Smooth muscle cell (in vitro differentiated cells): Measurements from ENCODE around the gene SPP2. TPM values are rescaled to one million over a fixed set of nuclear protein-coding genes. Genes with fewer than 3 reads are reported as not detected.

Experiments used
- DNase-seq: peaks from one replicate; lab custom pipeline; 2025; ENCODE audit not compliant: unreplicated experiment; lab: John Stamatoyannopoulos, UW
- H2AFZ ChIP-seq: fragments of 200-600 bp; sonication (generic); 2 replicates; pipeline ENCODE4 v1.6.0; 2016; ENCODE audit warnings: antibody characterized with exemption, low read depth, mild to moderate bottlenecking
- H3F3A ChIP-seq: fragments of 200-600 bp; sonication (generic); 2 replicates; pipeline ENCODE4 v1.6.0; 2017; ENCODE audit warnings: antibody characterized with exemption, low read depth
- H3K27ac ChIP-seq: fragments of 200-600 bp; sonication (generic); 2 replicates; pipeline ENCODE4 v1.5.1; 2016; ENCODE audit warnings: low read depth, mild to moderate bottlenecking
- H3K27me3 ChIP-seq: fragments of 200-600 bp; sonication (generic); 2 replicates; pipeline ENCODE4 v1.6.1; 2016; ENCODE audit warnings: low read depth, mild to moderate bottlenecking
- H3K36me3 ChIP-seq: fragments of 200-600 bp; sonication (generic); 2 replicates; pipeline ENCODE4 v1.5.1; 2016; ENCODE audit warnings: low read depth
- H3K4me1 ChIP-seq: fragments of 200-600 bp; sonication (generic); 2 replicates; pipeline ENCODE4 v1.5.1; 2016; ENCODE audit warnings: low read depth
- H3K4me2 ChIP-seq: fragments of 200-600 bp; sonication (generic); 2 replicates; pipeline ENCODE4 v1.6.0; 2016; ENCODE audit warnings: mild to moderate bottlenecking
- H3K4me3 ChIP-seq: fragments of 200-600 bp; sonication (generic); 2 replicates; pipeline ENCODE4 v1.5.1; 2016; ENCODE audit warnings: mild to moderate bottlenecking
- H3K79me2 ChIP-seq: fragments of 200-600 bp; sonication (generic); 2 replicates; pipeline ENCODE4 v1.6.0; 2016; ENCODE audit warnings: low read depth, mild to moderate bottlenecking
- H3K9ac ChIP-seq: fragments of 200-600 bp; sonication (generic); 2 replicates; pipeline ENCODE4 v1.6.0; 2016; ENCODE audit warnings: low read depth
- H3K9me3 ChIP-seq: fragments of 200-600 bp; sonication (generic); replicated peaks from 2 replicates; pipeline ENCODE4 v1.5.1; 2016; ENCODE audit warnings: low read depth
- H4K20me1 ChIP-seq: fragments of 200-600 bp; sonication (generic); 2 replicates; pipeline ENCODE4 v1.6.0; 2016; ENCODE audit warnings: low read depth
- WGBS: methylation state at CpG from one replicate; pipeline ENCODE4 v1.1.7; 2016; ENCODE audit warnings: low lambda C conversion rate; 5-methylcytosine and 5-hydroxymethylcytosine counted together
- polyA plus RNA-seq: library from polyadenylated mRNA; unstranded; fragments of >200 nt; fragmentation: Nextera tagmentation; extraction: Ambion mirVana; gene quantifications from 2 replicates; pipeline ENCODE4 v1.2.1, GENCODE V29; 2016
- total RNA-seq: library from RNA; depleted of rRNA; stranded (reverse); fragments of >200 nt; gene quantifications from 2 replicates; pipeline ENCODE4 v1.2.3, GENCODE V29; 2014
- TF ChIP-seq, protein P1 (sequence below): fragments of 200-600 bp; sonication (generic); IDR thresholded peaks from 2 replicates; pipeline ENCODE4 v1.5.1; 2017; ENCODE audit warnings: borderline replicate concordance, mild to moderate bottlenecking, antibody characterized with exemption; ENCODE audit not compliant: insufficient read depth, poor library complexity, severe bottlenecking

The SPP2 gene
- total and polyA plus RNA-seq, 2 experiments from 2014 or later: not detected

DNA sequence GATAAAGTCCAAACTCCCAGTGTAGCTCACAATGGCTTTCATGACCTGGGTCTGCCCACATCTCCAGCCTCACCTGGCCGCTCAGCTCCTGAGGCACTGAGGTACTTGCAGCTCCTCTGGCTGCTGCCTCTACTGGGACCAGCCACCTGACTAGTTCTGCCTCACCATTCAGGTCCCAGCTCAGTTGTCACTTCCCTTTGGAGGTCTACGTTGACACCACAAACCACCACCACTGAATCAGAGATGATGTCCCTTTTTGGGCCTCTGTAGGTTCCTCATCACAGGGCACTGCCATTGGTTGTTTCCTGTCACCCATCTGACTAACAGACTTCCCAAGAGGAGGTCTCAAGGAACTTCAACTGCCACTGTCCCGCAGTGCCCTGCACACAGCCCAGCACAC, 21.2 kb downstream of the SPP2 start:
- H3K27ac ChIP-seq: no peak overlapping the region
- H3K79me2 ChIP-seq: no peaks in the 10 kb centered on the region
- TF ChIP-seq, protein P1, sequence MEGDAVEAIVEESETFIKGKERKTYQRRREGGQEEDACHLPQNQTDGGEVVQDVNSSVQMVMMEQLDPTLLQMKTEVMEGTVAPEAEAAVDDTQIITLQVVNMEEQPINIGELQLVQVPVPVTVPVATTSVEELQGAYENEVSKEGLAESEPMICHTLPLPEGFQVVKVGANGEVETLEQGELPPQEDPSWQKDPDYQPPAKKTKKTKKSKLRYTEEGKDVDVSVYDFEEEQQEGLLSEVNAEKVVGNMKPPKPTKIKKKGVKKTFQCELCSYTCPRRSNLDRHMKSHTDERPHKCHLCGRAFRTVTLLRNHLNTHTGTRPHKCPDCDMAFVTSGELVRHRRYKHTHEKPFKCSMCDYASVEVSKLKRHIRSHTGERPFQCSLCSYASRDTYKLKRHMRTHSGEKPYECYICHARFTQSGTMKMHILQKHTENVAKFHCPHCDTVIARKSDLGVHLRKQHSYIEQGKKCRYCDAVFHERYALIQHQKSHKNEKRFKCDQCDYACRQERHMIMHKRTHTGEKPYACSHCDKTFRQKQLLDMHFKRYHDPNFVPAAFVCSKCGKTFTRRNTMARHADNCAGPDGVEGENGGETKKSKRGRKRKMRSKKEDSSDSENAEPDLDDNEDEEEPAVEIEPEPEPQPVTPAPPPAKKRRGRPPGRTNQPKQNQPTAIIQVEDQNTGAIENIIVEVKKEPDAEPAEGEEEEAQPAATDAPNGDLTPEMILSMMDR: no peak
- no peaks in the 10 kb centered on the region for H4K20me1 ChIP-seq
- 84% methylated on average over 3 of the region's 3 CpGs for WGBS
- DNase-seq: no peak
- no peaks in the 10 kb centered on the region for H3F3A ChIP-seq
- no peak overlapping the region for H2AFZ ChIP-seq
- H3K9me3 ChIP-seq: no peaks in the 10 kb centered on the region
- no peak overlapping the region for H3K4me2 ChIP-seq
- H3K36me3 ChIP-seq: no peaks in the 10 kb centered on the region
- no peaks in the 10 kb centered on the region for H3K4me1 ChIP-seq
- no peaks in the 10 kb centered on the region for H3K27me3 ChIP-seq
- no peak overlapping the region for H3K4me3 ChIP-seq
- H3K9ac ChIP-seq: no peak overlapping the region

DNA sequence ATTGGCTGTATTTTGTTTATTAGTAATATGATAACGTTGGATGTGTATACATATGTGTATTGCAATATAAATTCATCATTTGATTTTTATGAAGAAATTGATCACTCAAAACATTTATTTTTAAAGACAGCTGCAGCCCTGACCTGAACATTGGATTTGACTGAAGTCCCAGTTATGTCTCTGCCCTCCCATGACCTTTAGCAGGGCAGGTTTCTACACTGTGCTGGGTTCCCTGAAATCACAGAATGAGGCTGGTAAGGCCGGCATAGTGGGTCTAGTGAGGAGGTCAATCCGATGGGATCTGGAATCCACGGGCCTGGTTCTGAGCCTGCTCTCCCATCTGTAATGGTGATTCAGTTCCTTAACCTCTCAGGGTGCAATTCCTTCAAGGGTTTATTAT, 22.0 kb downstream of the SPP2 start:
- no peaks in the 10 kb centered on the region for H3K9me3 ChIP-seq
- no peaks in the 10 kb centered on the region for H3F3A ChIP-seq
- no peak overlapping the region for H2AFZ ChIP-seq
- H4K20me1 ChIP-seq: no peaks in the 10 kb centered on the region
- 90% methylated on average over 4 of the region's 4 CpGs for WGBS
- H3K79me2 ChIP-seq: no peaks in the 10 kb centered on the region
- H3K4me3 ChIP-seq: no peak overlapping the region
- H3K4me2 ChIP-seq: no peak overlapping the region
- no peak for DNase-seq
- H3K4me1 ChIP-seq: no peaks in the 10 kb centered on the region
- TF ChIP-seq, protein P1: no peak
- H3K27me3 ChIP-seq: no peaks in the 10 kb centered on the region
- H3K9ac ChIP-seq: no peak overlapping the region
- no peak overlapping the region for H3K27ac ChIP-seq
- H3K36me3 ChIP-seq: no peaks in the 10 kb centered on the region

DNA sequence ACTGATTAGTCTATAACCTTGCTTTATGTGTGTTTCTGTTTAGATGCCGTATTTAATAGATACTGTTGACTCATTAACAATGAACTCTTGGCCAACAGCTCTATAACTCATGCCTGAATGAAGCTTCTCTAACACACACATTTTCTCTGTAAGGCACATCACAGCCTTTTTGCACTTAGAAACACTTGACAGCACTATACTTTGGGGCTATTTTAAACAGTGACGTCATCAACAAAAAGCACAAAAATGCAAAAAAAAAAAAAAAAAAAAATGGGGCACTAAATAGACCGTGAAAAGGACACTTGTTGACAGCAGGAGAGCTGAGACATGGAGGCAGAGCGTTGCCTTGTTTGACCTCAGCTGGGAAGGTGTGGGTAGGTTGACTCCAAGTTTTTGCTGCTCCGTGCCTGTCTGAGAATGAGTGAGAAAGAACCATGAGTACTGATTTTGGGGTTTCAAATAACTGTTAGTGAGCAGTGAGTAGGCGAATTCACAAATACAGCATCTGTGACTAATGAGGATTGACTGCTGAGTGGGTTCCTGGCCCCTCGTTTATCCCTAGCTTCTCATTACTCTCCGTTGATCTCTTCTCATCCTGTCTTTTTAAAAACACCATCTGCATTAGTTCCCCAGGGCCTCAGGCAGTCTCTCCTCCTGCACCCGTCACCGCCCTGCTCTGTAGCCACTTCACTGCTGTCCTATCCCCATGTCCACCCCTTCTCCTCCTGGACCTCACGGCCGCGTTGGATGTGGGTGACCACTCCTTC, 24.4 kb downstream of the SPP2 start:
- no peak overlapping the region for H3K27ac ChIP-seq
- no peaks in the 10 kb centered on the region for H3F3A ChIP-seq
- H3K27me3 ChIP-seq: no peaks in the 10 kb centered on the region
- H3K9ac ChIP-seq: no peak overlapping the region
- no peaks in the 10 kb centered on the region for H3K4me1 ChIP-seq
- 84% methylated on average over 13 of the region's 13 CpGs for WGBS
- DNase-seq: no peak
- no peaks in the 10 kb centered on the region for H3K79me2 ChIP-seq
- no peaks in the 10 kb centered on the region for H3K36me3 ChIP-seq
- H3K4me3 ChIP-seq: no peak overlapping the region
- no peaks in the 10 kb centered on the region for H3K9me3 ChIP-seq
- TF ChIP-seq, protein P1: no peak
- H3K4me2 ChIP-seq: no peak overlapping the region
- no peaks in the 10 kb centered on the region for H4K20me1 ChIP-seq
- H2AFZ ChIP-seq: no peak overlapping the region

DNA sequence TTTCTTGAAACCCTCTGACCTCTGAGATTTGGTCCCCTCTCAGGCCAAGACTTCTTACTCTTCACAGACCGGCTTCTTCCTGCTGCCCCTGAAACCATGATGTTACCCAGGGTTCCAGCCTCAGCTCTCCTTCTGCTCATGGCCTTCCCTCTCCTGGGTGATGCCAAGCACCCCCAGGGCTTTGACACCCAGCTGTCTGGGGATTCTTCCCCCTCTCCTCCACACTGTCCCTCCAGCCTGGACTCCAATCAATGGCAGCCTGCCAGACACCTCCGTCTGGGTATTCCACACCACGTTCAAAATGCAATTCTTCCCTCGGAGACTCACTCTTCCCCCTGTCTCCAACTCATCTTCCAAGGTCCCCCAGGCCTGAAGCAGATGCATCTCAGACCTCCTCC, 25.0 kb downstream of the SPP2 start:
- no peak for DNase-seq
- Histone ChIP-seq H3K27me3 (no peaks in the 10 kb centered on the region), H3K4me2 (no peak overlapping the region), H3K36me3 (no peaks in the 10 kb centered on the region), H3K9ac (no peak overlapping the region), H4K20me1 (no peaks in the 10 kb centered on the region), H2AFZ (no peak overlapping the region), H3F3A (no peaks in the 10 kb centered on the region), H3K27ac (no peak overlapping the region), H3K4me1 (no peaks in the 10 kb centered on the region), H3K9me3 (no peaks in the 10 kb centered on the region), H3K4me3 (no peak overlapping the region), H3K79me2 (no peaks in the 10 kb centered on the region)
- WGBS: 91% methylated on average over 4 of the region's 4 CpGs
- TF ChIP-seq, protein P1: no peak
